Subcutaneous adipose tissue (tissue), 4 donors: ENCODE results near the gene RELB. TPM values are rescaled to one million over a fixed set of nuclear protein-coding genes. Genes with fewer than 3 reads are reported as not detected.

ENCODE experiments used
- total RNA-seq, 4 donors: library from RNA; depleted of rRNA; stranded (reverse); fragments of >200 nt; gene quantifications; one replicate each; pipeline ENCODE4 v1.1.0, GENCODE V29; 2016
- TF ChIP-seq, protein P1 (sequence below): fragments of 450-650 bp; IDR thresholded peaks from one replicate; pipeline ENCODE4 v1.5.1; 2016; ENCODE audit warnings: low read depth, mild to moderate bottlenecking, control low read depth, antibody characterized with exemption, moderate library complexity

RELB gene
- total RNA-seq, 4 donors from 2014 or later, result 0.49 to 9.4 (median 5.8) TPM

DNA sequence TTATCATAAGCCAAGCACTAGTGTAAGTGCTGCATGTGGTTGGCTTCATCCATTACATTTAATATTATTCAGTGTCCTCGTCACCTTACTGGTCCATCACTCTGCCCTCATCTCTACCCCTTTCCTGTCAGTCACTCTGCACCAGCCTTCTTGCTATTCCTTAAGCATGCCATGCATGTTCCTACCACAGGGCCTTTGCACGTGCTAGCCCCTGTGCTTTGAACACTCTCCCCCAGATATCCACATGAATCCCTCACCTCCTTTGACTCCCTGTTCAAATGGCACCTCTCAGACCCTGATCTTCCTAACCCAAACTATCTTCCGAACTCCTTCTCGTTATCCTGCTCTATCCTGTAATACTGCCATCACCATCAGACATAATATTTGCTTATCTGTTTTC is 3.2 kb upstream of the RELB start:
- TF ChIP-seq, protein P1, sequence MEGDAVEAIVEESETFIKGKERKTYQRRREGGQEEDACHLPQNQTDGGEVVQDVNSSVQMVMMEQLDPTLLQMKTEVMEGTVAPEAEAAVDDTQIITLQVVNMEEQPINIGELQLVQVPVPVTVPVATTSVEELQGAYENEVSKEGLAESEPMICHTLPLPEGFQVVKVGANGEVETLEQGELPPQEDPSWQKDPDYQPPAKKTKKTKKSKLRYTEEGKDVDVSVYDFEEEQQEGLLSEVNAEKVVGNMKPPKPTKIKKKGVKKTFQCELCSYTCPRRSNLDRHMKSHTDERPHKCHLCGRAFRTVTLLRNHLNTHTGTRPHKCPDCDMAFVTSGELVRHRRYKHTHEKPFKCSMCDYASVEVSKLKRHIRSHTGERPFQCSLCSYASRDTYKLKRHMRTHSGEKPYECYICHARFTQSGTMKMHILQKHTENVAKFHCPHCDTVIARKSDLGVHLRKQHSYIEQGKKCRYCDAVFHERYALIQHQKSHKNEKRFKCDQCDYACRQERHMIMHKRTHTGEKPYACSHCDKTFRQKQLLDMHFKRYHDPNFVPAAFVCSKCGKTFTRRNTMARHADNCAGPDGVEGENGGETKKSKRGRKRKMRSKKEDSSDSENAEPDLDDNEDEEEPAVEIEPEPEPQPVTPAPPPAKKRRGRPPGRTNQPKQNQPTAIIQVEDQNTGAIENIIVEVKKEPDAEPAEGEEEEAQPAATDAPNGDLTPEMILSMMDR, result no peak

DNA sequence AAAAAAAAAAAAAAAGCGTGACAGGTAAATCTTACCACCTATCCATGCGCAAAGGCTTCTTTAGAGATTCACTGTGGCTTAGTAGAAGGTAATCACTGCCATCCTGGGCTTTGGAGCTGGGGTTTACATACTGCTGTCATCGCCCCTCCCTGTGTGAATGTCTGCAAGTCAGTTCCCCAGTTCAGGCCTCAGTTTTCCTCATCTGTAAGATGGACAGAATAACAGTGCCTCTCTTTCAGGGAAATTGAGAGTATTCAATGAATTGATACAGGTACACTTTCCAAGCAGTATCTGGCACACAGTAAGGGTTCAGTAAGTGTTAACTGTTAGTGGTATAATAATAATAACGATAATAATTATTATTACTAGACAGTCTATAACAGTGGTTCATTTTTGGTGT is 2.2 kb downstream of the RELB start:
- TF ChIP-seq, protein P1, result no peak

DNA sequence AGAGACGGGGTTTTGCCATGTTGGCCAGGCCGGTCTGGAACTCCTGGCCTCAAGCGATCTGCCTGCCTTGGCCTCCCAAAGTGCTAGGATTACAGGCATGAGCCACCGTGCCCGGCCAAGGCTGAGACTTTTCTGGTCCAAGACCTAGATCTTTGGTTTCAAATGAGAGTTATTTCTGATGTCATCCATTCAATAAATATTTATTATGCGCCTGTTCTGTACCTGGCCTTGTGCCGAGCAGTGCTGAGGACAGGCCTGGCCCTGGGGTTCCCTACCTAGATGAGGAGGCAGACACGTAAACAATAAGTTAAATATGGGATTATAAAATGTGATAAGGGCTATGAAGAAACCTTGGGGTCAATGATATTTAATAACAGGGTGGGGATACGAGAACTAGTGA is 4.5 kb downstream of the RELB start:
- TF ChIP-seq, protein P1, result no peak

DNA sequence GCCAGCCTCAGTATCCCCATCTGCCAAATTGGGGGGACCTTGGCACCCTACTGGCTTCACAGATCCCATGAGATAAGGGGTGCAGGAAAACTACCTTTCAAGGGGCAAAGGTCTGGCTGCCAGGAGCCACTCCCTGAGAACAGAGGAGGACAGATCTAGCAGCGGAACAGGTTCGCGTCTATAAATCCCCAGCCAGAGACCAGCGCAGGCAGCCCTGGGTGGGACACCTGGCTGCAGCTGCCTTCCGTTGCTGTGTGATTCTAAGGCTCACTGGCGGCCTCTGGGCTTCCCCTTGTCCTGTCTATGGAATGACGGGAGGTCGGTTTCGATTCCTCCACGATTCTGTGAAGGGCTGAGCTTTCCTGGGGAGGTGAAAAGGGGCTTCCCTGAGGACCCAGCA is 7.3 kb downstream of the RELB start:
- TF ChIP-seq, protein P1, result no peak

DNA sequence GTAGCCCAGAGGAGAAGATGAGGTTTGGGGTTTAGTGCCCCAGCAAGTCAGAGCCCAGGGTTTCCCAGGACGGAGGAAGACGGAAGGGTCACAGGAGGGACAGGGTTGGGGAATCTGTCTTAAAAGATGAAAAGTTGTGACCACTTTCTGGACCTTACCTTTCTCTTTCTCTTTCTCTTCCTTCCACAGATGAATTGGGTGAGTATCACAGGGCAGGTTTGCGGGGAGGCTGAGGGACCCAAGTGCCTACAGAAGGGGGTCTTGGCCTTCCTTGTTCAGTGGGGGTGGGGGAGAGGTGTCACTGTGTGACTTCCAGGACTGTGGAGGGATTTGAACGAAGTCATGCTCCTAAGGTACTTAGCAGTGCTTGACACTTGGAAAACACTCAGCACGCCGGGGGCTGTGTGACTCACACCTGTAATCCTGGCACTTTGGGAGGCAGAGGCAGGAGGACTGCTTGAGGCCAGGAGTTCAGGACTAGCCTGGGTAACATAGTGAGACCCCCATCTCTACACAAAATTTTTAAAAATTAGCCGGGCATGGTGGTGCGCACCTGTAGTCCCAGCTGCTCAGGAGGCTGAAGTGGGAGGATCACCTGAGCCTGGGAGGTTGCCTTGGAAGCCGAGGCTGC is 8.5 kb downstream of the RELB start:
- TF ChIP-seq, protein P1, result no peak

DNA sequence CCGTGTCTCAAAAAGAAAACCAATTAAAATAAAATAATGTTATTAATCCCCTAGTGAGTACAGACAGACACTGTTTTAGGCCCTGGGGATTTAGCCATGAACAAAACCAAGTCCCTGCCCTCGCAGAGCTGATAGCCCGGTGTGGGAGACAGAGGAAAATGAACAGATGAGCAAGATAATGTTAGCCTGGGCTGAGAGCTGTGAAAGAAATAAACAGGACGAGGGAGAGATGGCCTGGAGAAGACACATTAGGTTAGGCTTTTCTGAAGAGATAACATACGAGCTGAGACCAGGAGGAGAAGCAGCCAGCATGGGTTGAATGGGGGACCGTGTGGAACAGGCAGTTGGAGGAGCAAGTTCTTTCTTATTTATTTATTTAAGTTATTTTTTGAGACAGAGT is 9.0 kb downstream of the RELB start:
- TF ChIP-seq, protein P1, result no peak

DNA sequence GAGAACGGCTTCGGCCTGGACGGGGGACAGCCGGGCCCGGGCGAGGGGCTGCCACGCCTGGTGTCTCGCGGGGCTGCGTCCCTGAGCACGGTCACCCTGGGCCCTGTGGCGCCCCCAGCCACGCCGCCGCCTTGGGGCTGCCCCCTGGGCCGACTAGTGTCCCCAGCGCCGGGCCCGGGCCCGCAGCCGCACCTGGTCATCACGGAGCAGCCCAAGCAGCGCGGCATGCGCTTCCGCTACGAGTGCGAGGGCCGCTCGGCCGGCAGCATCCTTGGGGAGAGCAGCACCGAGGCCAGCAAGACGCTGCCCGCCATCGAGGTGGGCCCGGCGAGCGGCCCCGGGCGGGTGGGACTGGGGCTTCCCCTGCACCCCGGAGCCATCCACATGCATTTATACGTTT is 10.7 kb downstream of the RELB start:
- TF ChIP-seq, protein P1, result no peak
